HepG2 (cell line): ENCODE data around the gene CAMK1D. TPM values are rescaled to one million over a fixed set of nuclear protein-coding genes. Genes with fewer than 3 reads are reported as not detected.

Experiments
- ATAC-seq: fragments of 200-7000 bp; cut with Tn5 transposase; 3 replicates; pipeline ENCODE4 v1.9.1; 2020; ENCODE audit warnings: mild to moderate bottlenecking, moderate library complexity
- BruUV-seq: library from RNA; stranded (reverse); fragments of 400-500 nt; replicated peaks from 2 replicates; lab custom pipeline; 2021; lab: Mats Ljungman, UMichigan
- CTCF ChIA-PET: fragments of 300-600 bp; formaldehyde crosslinking; extraction: SDS; loops from one replicate; lab custom pipeline; 2021; ENCODE audit warnings: low total read pairs, inconsistent platforms, low intra/inter-chr PET ratio; lab: Yijun Ruan, JAX
- POLR2A ChIA-PET: fragments of 350-600 bp; sonication (Branson Sonifier 250); formaldehyde crosslinking; loops from one replicate; lab custom pipeline; 2020; ENCODE audit warnings: antibody characterized with exemption, inconsistent platforms; lab: Yijun Ruan, JAX
- DNase-seq: peaks from one replicate; pipeline ENCODE4 v3.0.0-alpha.2; 2015; ENCODE audit warnings: low spot score
- FAIRE-seq: peaks from 3 replicates; lab custom pipeline; 2011; peaks lifted over from hg19 to GRCh38; lab: Jason Lieb, UNC
- H2AFZ ChIP-seq: one replicate; pipeline ENCODE4 v1.6.1; 2011; ENCODE audit warnings: low read length, inconsistent platforms
- H3K27ac ChIP-seq: fragments of 300-600 bp; 3 replicates; pipeline ENCODE4 v1.8.0; 2011; ENCODE audit warnings: mixed run types, mild to moderate bottlenecking, mixed read lengths, low read length, inconsistent platforms; ENCODE audit not compliant: insufficient read depth; ENCODE audit errors: extremely low read length
- H3K27me3 ChIP-seq, 2 experiments: fragments of 200-600 bp in 1 of 2; 2 replicates in 1 of 2; 3 replicates in 1 of 2; pipeline versions ENCODE4 v1.6.0 to v1.8.0; 2011; ENCODE audit warnings: low read length in 2 of 2, mild to moderate bottlenecking in 2 of 2, moderate library complexity in 2 of 2, inconsistent platforms in 1 of 2; ENCODE audit not compliant: insufficient read depth in 2 of 2, control insufficient read depth in 1 of 2
- H3K36me3 ChIP-seq, 2 experiments: fragments of 200-600 bp in 1 of 2; replicated peaks in 1 of 2; 2 replicates in 1 of 2; 3 replicates in 1 of 2; pipeline versions ENCODE4 v1.5.1 to v1.8.0; 2011; ENCODE audit warnings: low read length in 2 of 2, inconsistent platforms in 1 of 2; ENCODE audit not compliant: insufficient read depth in 2 of 2, control insufficient read depth in 1 of 2
- H3K4me1 ChIP-seq: 2 replicates; pipeline ENCODE4 v1.5.1; 2012; ENCODE audit warnings: low read length, inconsistent platforms; ENCODE audit not compliant: insufficient read depth
- H3K4me2 ChIP-seq: 2 replicates; pipeline ENCODE4 v1.6.0; 2011; ENCODE audit warnings: low read depth, low read length, inconsistent platforms
- H3K4me3 ChIP-seq, 3 experiments: fragments of 200-600 bp in 1 of 3; sonication (generic), shearing (Covaris generic) in 1 of 3; replicated peaks in 1 of 3; 2 replicates each; pipeline ENCODE4 v1.5.1; 2011 to 2016; ENCODE audit warnings: low read length in 3 of 3, inconsistent platforms in 2 of 3, low read depth in 2 of 3, mild to moderate bottlenecking in 2 of 3, control low read depth in 1 of 3, mixed read lengths in 1 of 3; ENCODE audit not compliant: insufficient read depth in 1 of 3
- H3K79me2 ChIP-seq: one replicate; pipeline ENCODE4 v1.6.1; 2011; ENCODE audit warnings: low read length, inconsistent platforms; ENCODE audit not compliant: insufficient read depth
- H3K9ac ChIP-seq: 2 replicates; pipeline ENCODE4 v1.6.0; 2011; ENCODE audit warnings: mild to moderate bottlenecking, low read depth, low read length, inconsistent platforms; ENCODE audit not compliant: insufficient read depth
- H3K9me3 ChIP-seq: 2 replicates; pipeline ENCODE4 v1.5.1; 2012; ENCODE audit warnings: mild to moderate bottlenecking, low read length
- H4K20me1 ChIP-seq: 2 replicates; pipeline ENCODE4 v1.6.0; 2011; ENCODE audit warnings: inconsistent platforms, mild to moderate bottlenecking, low read length, moderate library complexity; ENCODE audit not compliant: insufficient read depth
- ATF1 ChIP-seq: IDR thresholded peaks from 2 replicates; pipeline ENCODE4 v1.6.1; 2016; ENCODE audit warnings: mild to moderate bottlenecking, control low read depth
- ELF4 ChIP-seq: sonication (generic); formaldehyde crosslinking; IDR thresholded peaks from 2 replicates; pipeline ENCODE4 v1.5.0; 2020; ENCODE audit warnings: missing genetic modification reagents, mild to moderate bottlenecking, moderate library complexity, borderline replicate concordance
- EP300 ChIP-seq, 3 experiments: sonication (generic) in 1 of 3; formaldehyde crosslinking in 1 of 3; IDR thresholded peaks; 2 replicates each; pipeline versions ENCODE4 v1.5.1 to v1.6.1; 2011 to 2020; ENCODE audit warnings: low read depth in 2 of 3, low read length in 2 of 3, borderline replicate concordance in 1 of 3, improper control_type of control experiment in 1 of 3, mild to moderate bottlenecking in 1 of 3, missing genetic modification reagents in 1 of 3, moderate library complexity in 1 of 3
- ESRRA ChIP-seq: sonication (generic); formaldehyde crosslinking; IDR thresholded peaks from 2 replicates; pipeline ENCODE4 v1.5.1; 2020; ENCODE audit warnings: mild to moderate bottlenecking, low read depth, missing genetic modification reagents
- MAFK ChIP-seq, 2 experiments: IDR thresholded peaks in 1 of 2; conservative IDR thresholded peaks in 1 of 2; 2 replicates each; pipeline ENCODE4 v1.6.1; 2011; ENCODE audit warnings: improper control_type of control experiment in 2 of 2, low read length in 2 of 2
- MTA1 ChIP-seq: sonication (generic); formaldehyde crosslinking; IDR thresholded peaks from 2 replicates; pipeline ENCODE4 v1.4.0; 2020; ENCODE audit warnings: missing genetic modification reagents, mild to moderate bottlenecking, borderline replicate concordance
- RBFOX2 ChIP-seq: fragments of 200-400 bp; formaldehyde crosslinking; IDR thresholded peaks from 2 replicates; pipeline ENCODE4 v1.6.1; 2017; ENCODE audit warnings: low read depth, mild to moderate bottlenecking, low read length
- SYNCRIP ChIP-seq: fragments of 200-400 bp; formaldehyde crosslinking; IDR thresholded peaks from 2 replicates; pipeline ENCODE4 v1.6.1; 2018; ENCODE audit warnings: mild to moderate bottlenecking, low read depth, low read length; ENCODE audit not compliant: insufficient read depth
- TAF1 ChIP-seq: sonication (generic); formaldehyde crosslinking; IDR thresholded peaks from 2 replicates; pipeline ENCODE4 v1.4.0; 2020; ENCODE audit warnings: missing genetic modification reagents
- U2AF1 ChIP-seq: fragments of 200-400 bp; formaldehyde crosslinking; optimal IDR thresholded peaks from 2 replicates; pipeline ENCODE3; 2017; ENCODE audit warnings: mild to moderate bottlenecking, low read depth, low read length
- ZFP36L2 ChIP-seq: sonication (generic); formaldehyde crosslinking; IDR thresholded peaks from 2 replicates; pipeline ENCODE4 v1.4.0; 2020; ENCODE audit warnings: missing genetic modification reagents
- ZNF296 ChIP-seq: sonication (generic); formaldehyde crosslinking; conservative IDR thresholded peaks from 2 replicates; pipeline ENCODE4 v1.5.0; 2020; ENCODE audit warnings: mild to moderate bottlenecking, missing genetic modification reagents
- ZNF557 ChIP-seq: sonication (generic); formaldehyde crosslinking; IDR thresholded peaks from 2 replicates; pipeline ENCODE4 v1.4.0; 2020; ENCODE audit warnings: missing genetic modification reagents
- ZNF564 ChIP-seq: sonication (generic); formaldehyde crosslinking; IDR thresholded peaks from 2 replicates; pipeline ENCODE4 v1.8.1; 2023; ENCODE audit warnings: mild to moderate bottlenecking, missing genetic modification reagents
- ZNF713 ChIP-seq: sonication (generic); formaldehyde crosslinking; IDR thresholded peaks from 2 replicates; pipeline ENCODE4 v1.4.0; 2020; ENCODE audit warnings: mild to moderate bottlenecking, missing genetic modification reagents
- ZNF772 ChIP-seq: sonication (generic); formaldehyde crosslinking; IDR thresholded peaks from 2 replicates; pipeline ENCODE4 v1.5.0; 2020; ENCODE audit warnings: mild to moderate bottlenecking, missing genetic modification reagents
- ZNF790 ChIP-seq: sonication (generic); formaldehyde crosslinking; IDR thresholded peaks from 2 replicates; pipeline ENCODE4 v1.8.0; 2022; ENCODE audit warnings: missing genetic modification reagents, mild to moderate bottlenecking, borderline replicate concordance
- ZNF883 ChIP-seq: sonication (generic); formaldehyde crosslinking; IDR thresholded peaks from 2 replicates; pipeline ENCODE4 v1.5.1; 2020; ENCODE audit warnings: mild to moderate bottlenecking, missing genetic modification reagents; ENCODE audit errors: not compliant biosample characterization
- ZSCAN22 ChIP-seq: sonication (generic); formaldehyde crosslinking; IDR thresholded peaks from 2 replicates; pipeline ENCODE4 v1.4.0; 2020; ENCODE audit warnings: mild to moderate bottlenecking, missing genetic modification reagents
- ZSCAN31 ChIP-seq: sonication (generic); formaldehyde crosslinking; IDR thresholded peaks from 2 replicates; pipeline ENCODE4 v1.5.0; 2020; ENCODE audit warnings: low read depth, mild to moderate bottlenecking, missing genetic modification reagents
- WGBS: methylation state at CpG from one replicate; pipeline ENCODE4 v1.1.6; 2017; ENCODE audit warnings: low lambda C conversion rate; 5-methylcytosine and 5-hydroxymethylcytosine counted together
- in situ Hi-C: cut with HindIII; loops from 2 replicates; pipeline ENCODE4 v1.10.0; 2017; ENCODE audit warnings: low pct_unique_long_range_greater_than_20kb; ENCODE audit not compliant: extremely low pct_ligation_motif_present
- intact Hi-C: fragments of 100-400 bp; cut with micrococcal nuclease; formaldehyde crosslinking; loops from one replicate; pipeline ENCODE4 v1.10.0; 2022; ENCODE audit not compliant: unreplicated experiment
- polyA plus RNA-seq, 8 experiments: library from polyadenylated mRNA; depleted of rRNA in 3 of 8; stranded (reverse) in 7 of 8; unstranded in 1 of 8; fragments of >200 nt; fragmentation: Illumina TruSeq in 4 of 8; extraction: Trizol in 4 of 8; gene quantifications; 2 replicates each; pipeline versions ENCODE4 v1.2.1 to v1.2.3, GENCODE V29; 2011 to 2016; ENCODE audit warnings: low read depth in 4 of 8, missing spikeins in 1 of 8, mixed read lengths in 1 of 8; ENCODE audit not compliant: insufficient read depth in 1 of 8
- total RNA-seq, 5 experiments: library from RNA; depleted of rRNA; stranded (reverse); fragments of >200 nt; fragmentation: Illumina TruSeq; extraction: Trizol; gene quantifications; 2 replicates each; pipeline ENCODE4 v1.2.3, GENCODE V29; 2016; ENCODE audit warnings: low read depth in 1 of 5
- TF ChIP-seq, protein P1 (sequence below): sonication (generic); formaldehyde crosslinking; IDR thresholded peaks from 2 replicates; pipeline ENCODE4 v1.4.0; 2020; ENCODE audit warnings: mild to moderate bottlenecking, missing genetic modification reagents
- TF ChIP-seq, protein P2 (sequence below): sonication (generic); formaldehyde crosslinking; IDR thresholded peaks from 2 replicates; pipeline ENCODE4 v1.5.0; 2020; ENCODE audit warnings: mild to moderate bottlenecking, missing genetic modification reagents, borderline replicate concordance

Gene CAMK1D
- total and polyA plus RNA-seq, 2 of the 13 experiments (the other 11 are each of a cell fraction or from before 2014, with no cell fraction given) = under 0.01 TPM; not detected in 1

DNA sequence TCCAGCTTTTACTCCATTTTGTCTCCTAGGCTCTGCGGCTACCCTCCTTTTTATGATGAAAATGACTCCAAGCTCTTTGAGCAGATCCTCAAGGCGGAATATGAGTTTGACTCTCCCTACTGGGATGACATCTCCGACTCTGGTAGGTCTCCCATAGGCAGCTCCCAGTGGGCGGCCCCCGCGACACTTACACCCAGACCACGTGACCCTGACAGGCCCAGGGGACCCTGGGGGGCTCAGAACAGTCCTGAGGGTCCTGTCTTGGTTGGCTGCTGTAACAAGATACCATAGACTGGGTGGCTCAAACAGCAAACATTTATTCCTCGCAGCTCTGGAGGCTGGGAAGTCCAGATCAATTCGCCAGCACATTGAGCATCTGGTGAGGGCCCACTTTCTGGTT is 464.8 kb downstream of the CAMK1D start (continued):
- TF ChIP-seq ATF1 (CRISPR knock-in tag) (no peak), ZSCAN22 (CRISPR knock-in tag) (no peak), TAF1 (CRISPR knock-in tag) (no peak), ZNF557 (CRISPR knock-in tag) (no peak)

DNA sequence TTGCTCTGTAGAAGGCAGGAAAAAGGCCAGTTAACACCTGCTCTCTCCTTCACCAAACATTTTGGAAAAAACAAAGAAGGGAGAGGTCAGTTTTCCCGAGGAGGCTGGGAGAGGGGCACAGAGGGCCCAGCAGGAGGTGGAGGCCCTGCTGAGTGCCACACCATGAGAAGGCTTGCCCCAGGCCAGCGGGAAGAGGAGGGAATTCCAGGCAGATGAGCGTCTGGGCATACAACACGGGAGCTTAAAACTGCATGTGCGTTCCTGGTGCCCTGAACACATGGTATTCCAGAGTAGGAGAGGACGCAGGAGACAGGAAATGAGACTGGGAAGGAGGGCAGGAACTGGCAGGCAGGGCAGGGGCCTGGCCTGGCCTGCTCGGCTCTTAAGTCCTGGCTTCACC is 469.7 kb downstream of the CAMK1D start:
- intact Hi-C loops (no loop called here), in situ Hi-C loops (no loop called here)
- H3K27me3 ChIP-seq = peaks cover 0 to 11% of the 10 kb centered on the region in 2 experiments; a peak in 1 of 5 replicates
- H4K20me1 ChIP-seq = no peaks in the 10 kb centered on the region
- H3K4me2 ChIP-seq = no peak overlapping the region
- ChIA-PET POLR2A (no interaction called here), CTCF (no interaction called here)
- no peaks in the 10 kb centered on the region for H3K4me1 ChIP-seq
- 9% methylated on average over 7 of the region's 7 CpGs for WGBS
- DNase-seq (no peak), ATAC-seq (no peak), FAIRE-seq (no peak)
- no peak overlapping the region for H2AFZ ChIP-seq
- H3K36me3 ChIP-seq = no peaks in the 10 kb centered on the region; a peak in 1 of 5 replicates
- no TSS peak for BruUV-seq
- H3K4me3 ChIP-seq = no peak overlapping the region
- H3K9me3 ChIP-seq = no peaks in the 10 kb centered on the region
- no peak overlapping the region for H3K27ac ChIP-seq
- H3K9ac ChIP-seq = no peak overlapping the region
- no peaks in the 10 kb centered on the region for H3K79me2 ChIP-seq
- TF ChIP-seq ZNF296 (CRISPR knock-in tag) (no peak), RBFOX2 (no peak), ZNF713 (CRISPR knock-in tag) (no peak), ZNF772 (no peak), MAFK (conservative IDR thresholded peaks at IDR 0.05 in 1 of 2, IDR thresholded peaks at IDR 0.05 in 1 of 2; ENCODE audit: low read length in 2 of 2) (no peak), ZNF564 (CRISPR knock-in tag) (no peak), ZFP36L2 (CRISPR knock-in tag) (no peak), ZNF883 (CRISPR knock-in tag) (no peak), MTA1 (CRISPR knock-in tag) (no peak), ELF4 (CRISPR knock-in tag) (no peak), ZSCAN31 (no peak), EP300 (IDR thresholded peaks at IDR 0.05; ENCODE audit: low read depth in 2 of 2, low read length in 2 of 2) (no peak), EP300 (CRISPR knock-in tag; IDR thresholded peaks at IDR 0.05; ENCODE audit: borderline replicate concordance) (no peak), ZNF790 (CRISPR knock-in tag) (no peak), U2AF1 (no peak), ESRRA (CRISPR knock-in tag) (no peak), SYNCRIP (no peak)
- TF ChIP-seq, protein P1, sequence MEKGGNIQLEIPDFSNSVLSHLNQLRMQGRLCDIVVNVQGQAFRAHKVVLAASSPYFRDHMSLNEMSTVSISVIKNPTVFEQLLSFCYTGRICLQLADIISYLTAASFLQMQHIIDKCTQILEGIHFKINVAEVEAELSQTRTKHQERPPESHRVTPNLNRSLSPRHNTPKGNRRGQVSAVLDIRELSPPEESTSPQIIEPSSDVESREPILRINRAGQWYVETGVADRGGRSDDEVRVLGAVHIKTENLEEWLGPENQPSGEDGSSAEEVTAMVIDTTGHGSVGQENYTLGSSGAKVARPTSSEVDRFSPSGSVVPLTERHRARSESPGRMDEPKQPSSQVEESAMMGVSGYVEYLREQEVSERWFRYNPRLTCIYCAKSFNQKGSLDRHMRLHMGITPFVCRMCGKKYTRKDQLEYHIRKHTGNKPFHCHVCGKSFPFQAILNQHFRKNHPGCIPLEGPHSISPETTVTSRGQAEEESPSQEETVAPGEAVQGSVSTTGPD (CRISPR knock-in tag) = no peak
- TF ChIP-seq, protein P2, sequence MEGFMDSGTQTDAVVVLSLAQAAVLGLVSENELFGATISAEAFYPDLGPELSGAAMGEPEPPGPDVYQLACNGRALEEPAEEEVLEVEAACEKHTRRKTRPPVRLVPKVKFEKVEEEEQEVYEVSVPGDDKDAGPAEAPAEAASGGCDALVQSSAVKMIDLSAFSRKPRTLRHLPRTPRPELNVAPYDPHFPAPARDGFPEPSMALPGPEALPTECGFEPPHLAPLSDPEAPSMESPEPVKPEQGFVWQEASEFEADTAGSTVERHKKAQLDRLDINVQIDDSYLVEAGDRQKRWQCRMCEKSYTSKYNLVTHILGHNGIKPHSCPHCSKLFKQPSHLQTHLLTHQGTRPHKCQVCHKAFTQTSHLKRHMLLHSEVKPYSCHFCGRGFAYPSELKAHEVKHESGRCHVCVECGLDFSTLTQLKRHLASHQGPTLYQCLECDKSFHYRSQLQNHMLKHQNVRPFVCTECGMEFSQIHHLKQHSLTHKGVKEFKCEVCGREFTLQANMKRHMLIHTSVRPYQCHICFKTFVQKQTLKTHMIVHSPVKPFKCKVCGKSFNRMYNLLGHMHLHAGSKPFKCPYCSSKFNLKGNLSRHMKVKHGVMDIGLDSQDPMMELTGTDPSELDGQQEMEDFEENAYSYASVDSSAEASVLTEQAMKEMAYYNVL (CRISPR knock-in tag) = no peak
